Measurements from ENCODE around the gene SLC35E4. TPM values are rescaled to one million over a fixed set of nuclear protein-coding genes. Genes with fewer than 3 reads are reported as not detected.

Gene SLC35E4
- total and polyA plus RNA-seq, 9 of the 15 experiments (the other 6 are each of a cell fraction or from before 2014, with no cell fraction given): 0.06 to 2.3 (median 0.86) TPM; not detected in 1

DNA sequence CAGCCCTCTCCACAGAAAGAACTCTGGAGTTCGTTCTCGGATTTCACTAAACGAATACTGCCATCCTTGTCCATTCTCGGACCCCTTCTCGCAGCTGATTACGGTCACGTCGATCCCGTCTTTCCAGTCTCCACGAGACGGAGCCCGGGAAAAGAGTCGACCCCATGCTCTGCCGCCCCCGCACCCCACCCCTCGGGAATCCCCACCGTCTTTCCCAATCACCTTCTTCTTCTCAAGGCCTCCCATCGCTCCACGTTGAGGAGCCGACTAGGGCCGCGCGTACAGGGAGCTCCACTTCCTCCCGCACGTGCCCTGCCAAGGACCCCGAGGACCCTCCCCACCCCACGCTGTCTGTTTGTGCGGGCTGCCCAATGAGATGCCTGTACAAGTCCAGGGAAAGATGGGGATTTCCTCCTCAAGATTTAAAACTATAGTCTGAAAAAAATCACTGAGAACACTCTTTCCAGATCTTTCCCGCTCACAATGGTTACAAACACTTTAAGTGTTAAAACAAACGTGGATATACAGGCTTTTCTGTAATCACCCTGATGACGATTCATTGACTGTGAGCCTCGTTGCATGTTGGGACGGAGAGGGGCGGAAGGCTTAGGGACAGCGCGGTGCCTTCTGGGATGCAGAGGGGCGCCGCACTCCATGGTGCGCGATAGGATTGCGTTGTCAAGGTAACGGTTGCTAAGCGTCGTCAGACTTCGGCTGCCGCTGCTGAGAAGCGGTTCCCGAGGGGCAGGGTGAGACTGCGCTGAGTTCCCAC lies 43.8 kb upstream of the SLC35E4 start, which contains the start of gene PES1 (continued):
- TF ChIP-seq ZNF830 (CRISPR knock-in tag; IDR thresholded peaks at IDR 0.05) (no peak), CHD2 (IDR thresholded peaks at IDR 0.05; ENCODE audit: low read depth, low read length) (no peak), HMG20A (CRISPR knock-in tag; conservative IDR thresholded peaks at IDR 0.05) (no peak), CREB1 (IDR thresholded peaks at IDR 0.05) (peak; percentile 94), CREB1 (CRISPR knock-in tag; IDR thresholded peaks at IDR 0.05) (peak; percentile 94), MAZ (CRISPR knock-in tag; conservative IDR thresholded peaks at IDR 0.05 in 1 of 2, IDR thresholded peaks at IDR 0.05 in 1 of 2) (0 out of 4 replicates have a peak, but pooled peaks of 1 of the 2 experiments have one; percentile 45), SRSF1 (IDR thresholded peaks at IDR 0.05; ENCODE audit: low read depth, low read length) (no peak), KAT8 (IDR thresholded peaks at IDR 0.05; ENCODE audit: low read depth) (no peak), ZNF79 (CRISPR knock-in tag; IDR thresholded peaks at IDR 0.05; ENCODE audit: low read depth) (no peak)
- TF ChIP-seq, protein P1, sequence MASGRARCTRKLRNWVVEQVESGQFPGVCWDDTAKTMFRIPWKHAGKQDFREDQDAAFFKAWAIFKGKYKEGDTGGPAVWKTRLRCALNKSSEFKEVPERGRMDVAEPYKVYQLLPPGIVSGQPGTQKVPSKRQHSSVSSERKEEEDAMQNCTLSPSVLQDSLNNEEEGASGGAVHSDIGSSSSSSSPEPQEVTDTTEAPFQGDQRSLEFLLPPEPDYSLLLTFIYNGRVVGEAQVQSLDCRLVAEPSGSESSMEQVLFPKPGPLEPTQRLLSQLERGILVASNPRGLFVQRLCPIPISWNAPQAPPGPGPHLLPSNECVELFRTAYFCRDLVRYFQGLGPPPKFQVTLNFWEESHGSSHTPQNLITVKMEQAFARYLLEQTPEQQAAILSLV (tag; IDR thresholded peaks at IDR 0.05): no peak
- TF ChIP-seq, protein P2, sequence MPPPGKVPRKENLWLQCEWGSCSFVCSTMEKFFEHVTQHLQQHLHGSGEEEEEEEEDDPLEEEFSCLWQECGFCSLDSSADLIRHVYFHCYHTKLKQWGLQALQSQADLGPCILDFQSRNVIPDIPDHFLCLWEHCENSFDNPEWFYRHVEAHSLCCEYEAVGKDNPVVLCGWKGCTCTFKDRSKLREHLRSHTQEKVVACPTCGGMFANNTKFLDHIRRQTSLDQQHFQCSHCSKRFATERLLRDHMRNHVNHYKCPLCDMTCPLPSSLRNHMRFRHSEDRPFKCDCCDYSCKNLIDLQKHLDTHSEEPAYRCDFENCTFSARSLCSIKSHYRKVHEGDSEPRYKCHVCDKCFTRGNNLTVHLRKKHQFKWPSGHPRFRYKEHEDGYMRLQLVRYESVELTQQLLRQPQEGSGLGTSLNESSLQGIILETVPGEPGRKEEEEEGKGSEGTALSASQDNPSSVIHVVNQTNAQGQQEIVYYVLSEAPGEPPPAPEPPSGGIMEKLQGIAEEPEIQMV (tag; conservative IDR thresholded peaks at IDR 0.05; ENCODE audit: low read depth): no peak
- TF ChIP-seq, protein P3, sequence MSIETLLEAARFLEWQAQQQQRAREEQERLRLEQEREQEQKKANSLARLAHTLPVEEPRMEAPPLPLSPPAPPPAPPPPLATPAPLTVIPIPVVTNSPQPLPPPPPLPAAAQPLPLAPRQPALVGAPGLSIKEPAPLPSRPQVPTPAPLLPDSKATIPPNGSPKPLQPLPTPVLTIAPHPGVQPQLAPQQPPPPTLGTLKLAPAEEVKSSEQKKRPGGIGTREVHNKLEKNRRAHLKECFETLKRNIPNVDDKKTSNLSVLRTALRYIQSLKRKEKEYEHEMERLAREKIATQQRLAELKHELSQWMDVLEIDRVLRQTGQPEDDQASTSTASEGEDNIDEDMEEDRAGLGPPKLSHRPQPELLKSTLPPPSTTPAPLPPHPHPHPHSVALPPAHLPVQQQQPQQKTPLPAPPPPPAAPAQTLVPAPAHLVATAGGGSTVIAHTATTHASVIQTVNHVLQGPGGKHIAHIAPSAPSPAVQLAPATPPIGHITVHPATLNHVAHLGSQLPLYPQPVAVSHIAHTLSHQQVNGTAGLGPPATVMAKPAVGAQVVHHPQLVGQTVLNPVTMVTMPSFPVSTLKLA (conservative IDR thresholded peaks at IDR 0.05): peak; percentile 98 to 99
- TF ChIP-seq, protein P4, sequence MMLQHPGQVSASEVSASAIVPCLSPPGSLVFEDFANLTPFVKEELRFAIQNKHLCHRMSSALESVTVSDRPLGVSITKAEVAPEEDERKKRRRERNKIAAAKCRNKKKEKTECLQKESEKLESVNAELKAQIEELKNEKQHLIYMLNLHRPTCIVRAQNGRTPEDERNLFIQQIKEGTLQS (IDR thresholded peaks at IDR 0.05): peak; percentile 75; the same call in 1 of the 2 replicates
- TF ChIP-seq, protein P4 (CRISPR knock-in tag; conservative IDR thresholded peaks at IDR 0.05): no peak; the same call in 1 of the 2 replicates
